ENCODE data around the gene AMBRA1. TPM values are rescaled to one million over a fixed set of nuclear protein-coding genes. Genes with fewer than 3 reads are reported as not detected.

AMBRA1 gene
- total and polyA plus RNA-seq, 2 experiments from 2014 or later: 10.5 to 52.7 TPM

GRCh38 chr11:46402957-46403902, 190.6 kb downstream of the AMBRA1 start:
- Histone ChIP-seq H3K4me1 (ENCODE audit: low read depth) (no peaks in the 10 kb centered on the region), H3K27ac (no peak overlapping the region), H3K36me3 (peaks cover 4% of the 10 kb centered on the region), H3K27me3 (no peaks in the 10 kb centered on the region), H3K9me3 (ENCODE audit: low read depth) (no peaks in the 10 kb centered on the region), H3K4me3 (no peak overlapping the region)
- TF ChIP-seq CTCF (IDR thresholded peaks at IDR 0.05; ENCODE audit: low read depth, low read length): no peak
- no peak for DNase-seq (ENCODE audit: low read depth in 1 of 2, low spot score in 1 of 2)

DNA sequence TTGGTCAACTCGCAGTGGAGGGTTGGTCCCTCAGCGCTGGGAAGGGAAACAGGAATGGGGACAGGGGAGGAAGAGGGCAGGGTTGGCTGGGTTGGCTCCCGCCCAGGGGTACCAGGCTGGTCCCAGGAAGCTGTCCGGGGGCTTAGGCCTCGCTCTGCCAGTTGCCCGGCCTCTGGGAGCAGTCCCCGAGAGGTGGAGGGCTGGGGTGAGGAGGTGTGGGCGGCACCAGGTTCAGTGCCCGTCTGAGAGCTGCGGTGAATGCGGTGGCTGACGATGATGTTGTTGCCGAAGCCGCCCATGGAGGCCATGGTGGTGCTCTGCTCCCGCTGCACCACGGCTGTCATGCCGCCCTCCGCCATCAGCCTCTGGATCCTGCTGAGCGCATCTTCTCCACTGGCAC, 196.3 kb downstream of the AMBRA1 start:
- Histone ChIP-seq H3K36me3 (no peaks in the 10 kb centered on the region), H3K27ac (no peak overlapping the region), H3K27me3 (no peaks in the 10 kb centered on the region), H3K4me3 (no peak overlapping the region), H3K9me3 (ENCODE audit: low read depth) (no peaks in the 10 kb centered on the region), H3K4me1 (ENCODE audit: low read depth) (no peaks in the 10 kb centered on the region)
- no peak for DNase-seq (ENCODE audit: low read depth in 1 of 2, low spot score in 1 of 2)
- no peak for TF ChIP-seq CTCF (IDR thresholded peaks at IDR 0.05; ENCODE audit: low read depth, low read length)

DNA sequence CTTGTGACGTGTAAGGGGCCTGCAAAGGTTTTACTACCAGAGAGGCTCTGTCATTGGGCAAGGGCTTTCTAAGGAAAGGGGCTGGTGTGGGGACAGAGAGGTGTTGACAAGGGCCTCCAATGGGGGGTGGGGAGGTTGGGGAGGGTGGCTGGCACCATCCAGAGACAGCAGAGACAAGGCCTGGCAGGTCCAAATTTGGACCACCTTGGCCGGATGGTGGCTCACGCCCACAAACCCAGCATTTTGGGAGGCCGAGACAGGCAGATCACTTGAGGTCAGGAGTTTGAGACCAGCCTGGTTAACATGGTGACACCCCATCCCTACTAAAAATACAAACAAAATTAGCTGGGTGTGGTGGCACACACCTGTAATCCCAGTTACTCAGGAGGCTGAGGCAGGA, 200.1 kb downstream of the AMBRA1 start:
- H3K27me3 ChIP-seq: peaks cover 20% of the 10 kb centered on the region
- no peak overlapping the region for H3K4me3 ChIP-seq
- H3K9me3 ChIP-seq (ENCODE audit: low read depth): no peaks in the 10 kb centered on the region
- DNase-seq (ENCODE audit: low read depth in 1 of 2, low spot score in 1 of 2): no peak
- H3K36me3 ChIP-seq: no peaks in the 10 kb centered on the region
- peaks cover 7% of the 10 kb centered on the region for H3K4me1 ChIP-seq (ENCODE audit: low read depth)
- no peak for TF ChIP-seq CTCF (IDR thresholded peaks at IDR 0.05; ENCODE audit: low read depth, low read length)
- no peak overlapping the region for H3K27ac ChIP-seq

DNA sequence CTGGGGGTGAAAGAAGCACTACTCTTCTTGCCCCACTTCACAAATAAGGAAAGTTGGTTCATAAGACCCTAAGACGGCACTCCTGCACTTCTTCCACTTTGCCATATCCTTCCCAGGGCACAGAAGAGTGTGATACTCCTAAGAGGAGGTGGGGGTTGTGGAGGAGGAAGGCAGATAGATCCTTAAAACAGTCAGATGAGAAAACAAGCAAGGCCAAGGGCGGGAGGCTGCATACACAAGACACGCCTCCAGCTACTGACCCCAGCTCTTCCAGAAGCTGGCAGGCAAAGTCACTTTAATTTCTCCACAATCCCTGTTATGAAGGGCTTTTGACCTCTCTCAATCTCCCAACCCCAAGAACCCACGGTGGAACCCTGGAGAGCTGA, 200.6 kb downstream of the AMBRA1 start:
- no peak for TF ChIP-seq CTCF (IDR thresholded peaks at IDR 0.05; ENCODE audit: low read depth, low read length)
- no peak for DNase-seq (ENCODE audit: low read depth in 1 of 2, low spot score in 1 of 2)
- Histone ChIP-seq H3K9me3 (ENCODE audit: low read depth) (no peaks in the 10 kb centered on the region), H3K4me1 (ENCODE audit: low read depth) (peaks cover 12% of the 10 kb centered on the region), H3K36me3 (no peaks in the 10 kb centered on the region), H3K27ac (no peak overlapping the region), H3K27me3 (peaks cover 20% of the 10 kb centered on the region), H3K4me3 (no peak overlapping the region)

GRCh38 chr11:46392421-46393230, 201.2 kb downstream of the AMBRA1 start:
- H3K27me3 ChIP-seq: peaks cover 20% of the 10 kb centered on the region
- peak overlapping the region; percentile 38 for H3K4me3 ChIP-seq
- H3K9me3 ChIP-seq (ENCODE audit: low read depth): no peaks in the 10 kb centered on the region
- no peak overlapping the region for H3K27ac ChIP-seq
- H3K36me3 ChIP-seq: no peaks in the 10 kb centered on the region
- peaks cover 18% of the 10 kb centered on the region for H3K4me1 ChIP-seq (ENCODE audit: low read depth)
- peak; percentile 88 to 94 for DNase-seq (ENCODE audit: low read depth in 1 of 2, low spot score in 1 of 2)
- no peak for TF ChIP-seq CTCF (IDR thresholded peaks at IDR 0.05; ENCODE audit: low read depth, low read length)

All from cardiac muscle cell (in vitro differentiated cells and primary cell).